Inflammatory macrophage treated with lipopolysaccharide for 4 hours (primary cell): Measurements from ENCODE around the gene CCDC78.
A peak's percentile ranks its signal among the peaks of the same experiment; 100 is the strongest.

Source experiments
- DNase-seq: peaks from one replicate; pipeline ENCODE4 v3.0.0-alpha.2; 2020

The CCDC78 gene

DNA sequence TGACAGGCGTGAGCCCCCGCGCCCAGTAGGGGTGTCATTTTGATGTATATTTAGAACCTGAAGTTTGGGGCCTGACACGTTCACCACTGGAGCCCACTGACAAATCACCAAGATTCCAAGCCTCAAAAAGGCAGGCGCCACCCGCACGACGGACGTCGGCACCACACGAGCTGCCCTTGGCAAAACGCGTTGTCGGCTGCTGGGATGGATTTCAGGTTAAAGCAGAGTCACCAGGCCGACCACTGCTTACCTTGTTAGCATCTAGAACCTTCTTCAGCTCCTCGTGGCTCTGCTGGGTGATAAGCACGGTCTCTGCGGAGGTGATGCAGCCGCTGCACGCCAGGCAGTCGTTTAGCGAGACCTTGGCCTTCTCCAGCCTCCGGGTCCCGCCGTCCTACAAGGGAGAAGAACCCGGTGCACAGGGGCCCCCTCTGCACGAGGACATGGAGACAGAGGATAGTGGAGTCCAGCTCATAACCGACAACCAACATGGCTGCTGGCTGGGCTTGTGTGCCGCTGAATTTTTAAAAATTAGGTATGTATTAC is 10.8 kb upstream of the CCDC78 start:
- no peak for DNase-seq

DNA sequence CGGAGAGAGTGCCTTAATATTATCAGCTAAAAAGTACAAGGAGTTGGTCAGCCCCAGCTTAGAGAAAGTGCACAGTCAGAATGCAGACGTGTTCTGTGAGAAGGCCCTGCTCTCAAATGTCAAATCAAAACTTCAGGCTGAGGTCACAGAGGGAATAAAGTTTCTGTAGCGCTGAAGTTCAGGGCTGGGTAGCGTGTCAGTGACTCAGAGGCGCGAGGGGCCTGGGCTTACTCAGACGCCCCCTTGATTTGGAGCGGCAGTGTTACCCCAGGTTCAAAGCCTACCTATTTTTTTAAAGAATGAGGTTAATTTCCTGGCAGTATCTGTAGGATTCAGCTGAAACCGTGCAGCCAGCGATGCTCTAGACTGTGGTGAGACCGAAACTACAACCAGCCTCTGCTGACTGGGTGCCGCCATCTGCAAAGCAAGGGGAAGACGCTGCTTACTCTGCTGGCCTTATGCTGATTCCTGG is 9.8 kb upstream of the CCDC78 start:
- DNase-seq, result no peak

GRCh38 chr16:734981-735881 is 9.0 kb upstream of the CCDC78 start:
- no peak for DNase-seq

GRCh38 chr16:734208-734980 is 8.2 kb upstream of the CCDC78 start:
- DNase-seq, result no peak

DNA sequence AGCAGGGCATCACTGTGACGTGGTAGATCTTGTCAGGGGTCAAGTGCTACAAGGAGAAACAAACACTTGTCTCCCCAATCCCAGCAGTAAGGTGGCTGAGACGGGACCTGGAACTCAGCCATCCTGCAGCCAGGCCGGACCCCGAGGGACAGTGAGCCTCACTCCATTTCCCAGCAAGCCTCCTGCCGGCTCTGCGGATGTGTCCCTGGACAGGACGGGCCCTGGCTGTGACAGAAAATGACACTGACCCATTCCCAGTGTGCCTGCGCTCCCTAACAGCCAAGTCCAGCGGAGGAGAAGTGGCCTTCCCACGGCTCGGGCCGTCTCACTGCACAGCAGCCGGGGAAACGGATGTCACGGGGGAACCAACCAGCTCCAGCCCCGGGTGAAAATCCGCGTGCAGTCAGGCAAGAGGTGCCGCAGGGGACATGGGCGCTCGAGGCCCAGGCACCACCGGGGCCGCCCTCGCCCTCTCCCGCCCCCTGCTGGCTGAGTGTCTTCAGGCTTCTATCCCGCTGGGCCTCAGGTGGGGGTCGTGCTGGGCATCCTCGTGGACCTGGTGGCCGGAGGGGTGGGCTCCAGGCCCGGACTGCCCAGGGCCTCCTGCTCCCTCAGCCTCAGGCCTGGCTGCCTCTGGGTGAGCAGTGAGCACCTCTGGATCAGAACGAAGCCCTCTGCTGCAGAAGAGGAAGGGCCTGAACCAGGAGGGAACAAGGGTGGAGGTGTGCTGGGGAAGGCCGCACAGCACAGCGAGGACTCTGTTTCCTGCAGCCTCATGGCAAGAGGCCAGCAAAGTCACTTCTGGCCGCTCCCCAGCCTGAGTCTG is 7.4 kb upstream of the CCDC78 start:
- DNase-seq, result no peak

DNA sequence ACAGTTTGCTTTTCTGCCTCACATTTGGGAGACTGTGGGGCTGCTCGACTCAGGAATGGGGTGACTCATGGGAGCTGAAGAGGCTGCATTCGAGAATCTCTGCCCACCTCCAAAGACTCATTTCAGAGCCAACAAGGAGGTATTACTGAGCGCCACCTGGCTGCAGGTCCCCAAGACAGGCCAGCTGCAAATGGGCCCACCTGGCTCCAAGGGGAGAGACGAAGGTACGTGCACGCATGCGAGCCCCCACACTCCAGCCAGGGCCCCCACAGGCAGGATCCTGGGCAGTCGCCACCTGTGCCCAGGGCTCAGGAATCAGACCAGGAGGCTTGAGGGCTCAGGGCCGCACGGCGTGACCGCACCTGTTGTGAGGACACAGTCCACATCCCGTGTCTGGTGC is 6.7 kb upstream of the CCDC78 start:
- DNase-seq, result no peak

DNA sequence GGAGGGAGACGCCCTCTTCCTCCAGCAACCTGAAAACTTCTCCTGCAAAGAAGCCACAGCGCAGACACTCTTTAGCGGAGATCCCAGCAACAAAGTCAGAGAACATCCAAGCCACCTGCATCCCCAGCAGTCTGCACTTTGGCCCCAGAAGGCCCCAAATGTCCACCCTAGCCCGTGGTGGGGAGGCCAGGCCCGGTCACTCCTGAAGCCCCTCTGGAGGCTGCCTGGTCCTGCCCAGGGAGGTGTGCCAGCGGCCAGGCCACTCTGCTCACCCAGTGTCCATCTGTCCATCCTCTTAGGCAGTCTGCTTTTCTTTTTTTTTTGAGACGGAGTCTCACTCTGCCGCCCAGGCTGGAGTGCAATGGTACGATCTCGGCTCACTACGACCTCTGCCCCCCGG is 6.1 kb upstream of the CCDC78 start:
- DNase-seq, result no peak

DNA sequence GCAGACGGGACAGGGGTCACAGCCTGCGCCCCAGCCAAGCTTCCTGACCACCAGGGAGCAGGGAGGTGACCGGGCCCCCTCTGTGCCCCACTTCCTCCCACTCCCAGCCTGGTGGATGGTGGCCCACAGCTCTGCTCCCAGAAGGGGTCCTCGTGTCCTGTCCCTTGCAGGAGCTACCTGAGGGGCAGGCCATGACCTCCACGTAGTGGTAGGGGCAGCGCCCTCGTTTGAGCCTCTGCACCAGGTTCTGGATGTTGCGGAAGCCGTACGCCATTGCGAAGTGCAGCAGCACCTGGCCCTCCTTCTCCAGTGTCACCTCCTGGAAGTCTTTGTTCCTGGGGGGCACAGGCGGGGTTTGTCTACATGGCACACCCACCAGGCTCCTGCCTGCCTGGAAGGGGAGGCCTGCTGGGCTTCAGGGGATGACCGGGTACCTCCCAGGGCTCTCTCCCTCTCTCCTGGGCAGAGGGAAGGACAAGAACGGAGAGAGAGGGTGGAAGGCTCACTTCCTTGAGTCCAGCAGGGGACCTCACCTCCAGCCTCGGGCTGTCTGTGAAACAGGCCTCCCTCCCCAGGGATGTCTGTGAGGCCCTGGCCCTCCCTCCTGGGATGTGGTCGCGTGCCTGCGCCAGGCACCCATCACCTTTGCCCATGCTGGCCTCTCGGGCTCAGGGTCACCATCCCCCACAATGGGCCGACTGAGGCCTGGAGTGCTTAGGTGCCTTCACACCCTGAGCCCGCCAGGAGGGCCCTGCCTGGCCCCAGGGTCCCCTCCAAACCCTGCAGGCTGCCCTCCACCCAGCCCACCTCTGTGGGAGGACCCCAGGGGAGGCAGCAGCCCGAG is 4.6 kb upstream of the CCDC78 start:
- no peak for DNase-seq

GRCh38 chr16:729768-730665 is 3.8 kb upstream of the CCDC78 start:
- DNase-seq, result no peak

- no peak for DNase-seq
Observed at GRCh38 chr16:728890-729744, 2.9 kb upstream of the CCDC78 start.

GRCh38 chr16:728131-728889 is 2.1 kb upstream of the CCDC78 start:
- DNase-seq, result peak; percentile 50

DNA sequence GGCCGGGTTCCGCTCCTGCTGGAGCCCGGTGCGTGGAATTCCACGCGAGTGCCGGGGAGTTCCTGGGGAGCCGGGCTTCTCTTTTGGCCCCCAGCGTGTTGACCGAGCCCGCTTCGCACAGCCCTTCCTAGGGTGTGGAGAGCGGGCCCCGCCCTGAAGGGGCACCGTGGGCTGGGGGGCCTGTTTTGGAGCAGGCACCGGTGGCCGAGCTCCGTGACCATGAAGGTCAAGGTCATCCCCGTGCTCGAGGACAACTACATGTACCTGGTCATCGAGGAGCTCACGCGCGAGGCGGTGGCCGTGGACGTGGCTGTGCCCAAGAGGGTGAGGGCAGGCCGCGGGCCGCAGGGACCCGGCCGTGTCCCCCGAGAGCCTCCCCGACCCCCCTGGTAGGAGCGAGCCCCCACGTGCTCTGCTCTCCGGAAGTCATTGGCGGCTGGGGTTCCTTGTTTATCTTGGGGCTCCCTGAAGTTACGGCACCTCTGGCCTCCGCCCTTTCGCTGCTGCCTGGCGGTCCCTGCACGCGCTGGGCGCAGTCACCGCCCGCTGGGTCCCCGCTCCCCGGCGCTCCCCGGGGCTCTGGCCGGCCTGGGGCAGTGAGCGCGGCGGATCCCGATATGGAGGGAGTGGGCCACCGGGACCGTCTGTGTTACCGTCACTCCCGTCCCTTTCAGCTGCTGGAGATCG is 1.2 kb upstream of the CCDC78 start:
- DNase-seq, result no peak

DNA sequence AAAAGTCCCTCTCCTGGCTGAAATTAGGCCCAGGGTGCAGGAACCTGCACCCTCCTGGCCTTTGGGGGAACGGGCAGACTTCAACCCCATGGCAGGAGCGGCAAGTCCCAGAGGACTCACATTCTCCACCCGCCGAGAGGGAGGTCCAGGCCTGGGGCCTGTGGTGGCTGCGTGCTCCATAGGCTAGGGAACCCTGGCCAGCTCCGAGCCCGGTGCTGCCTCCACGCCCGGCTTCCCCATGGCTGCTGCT is 130 bp downstream of the CCDC78 start:
- DNase-seq, result no peak

GRCh38 chr16:725463-726187 is 618 bp downstream of the CCDC78 start:
- no peak for DNase-seq

DNA sequence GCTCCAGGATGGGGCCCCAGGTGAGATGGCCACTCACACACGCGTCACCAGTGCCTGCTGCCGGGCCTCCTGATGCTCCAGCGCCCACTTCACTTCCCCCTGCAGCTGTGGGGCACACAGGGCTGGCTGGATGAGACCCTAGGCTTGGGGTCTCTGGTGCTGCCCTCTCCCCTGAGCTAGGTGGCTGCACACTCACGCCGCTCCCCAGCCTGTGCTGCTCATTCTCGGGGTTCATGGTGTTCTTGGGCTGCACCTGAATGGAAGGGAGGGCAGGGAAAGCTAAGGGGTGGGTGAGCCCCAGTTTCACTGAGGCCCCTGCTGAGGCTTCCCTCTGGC is 1.2 kb downstream of the CCDC78 start:
- no peak for DNase-seq

DNA sequence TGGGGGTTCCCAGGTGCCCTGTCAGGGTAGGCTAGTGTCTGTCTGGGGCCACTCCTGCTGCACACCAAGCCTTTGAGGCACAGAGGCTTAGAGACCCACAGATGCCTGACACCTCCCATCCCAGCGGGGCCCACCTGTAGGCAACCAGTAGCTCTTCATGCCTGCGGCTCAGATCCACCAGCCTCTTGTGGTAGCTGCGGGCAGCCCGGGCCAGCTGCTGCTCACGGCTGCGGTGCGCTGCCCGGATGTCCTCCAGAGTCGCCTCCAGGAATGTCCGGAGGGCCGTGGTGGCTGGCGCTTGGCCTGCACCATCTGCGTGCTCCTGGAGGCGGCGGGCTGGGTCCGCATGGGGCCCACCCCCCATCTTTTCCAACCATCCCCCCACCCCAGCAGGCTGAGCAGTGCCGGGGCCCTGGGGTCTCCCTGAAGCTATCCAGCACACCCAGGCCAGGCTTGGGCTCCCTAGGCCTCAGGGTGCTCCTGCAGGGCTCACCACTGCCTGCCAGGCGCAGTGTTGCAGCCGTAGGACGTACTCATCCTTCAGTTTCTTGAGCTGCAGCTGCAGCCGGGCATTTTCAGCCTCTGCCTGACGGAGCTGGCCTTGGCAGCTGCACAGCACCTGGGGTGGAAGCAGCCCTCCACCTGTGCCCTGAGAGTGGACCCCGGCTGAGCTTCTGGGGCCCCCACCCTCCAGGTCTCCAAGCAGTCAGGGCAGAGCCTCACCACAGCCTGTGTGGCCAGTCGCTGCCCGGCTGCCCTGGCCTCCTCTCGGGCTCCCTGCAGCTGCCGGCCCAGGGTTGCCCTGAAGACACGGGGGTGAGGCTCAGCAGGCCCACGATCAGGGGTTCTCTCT is 1.8 kb downstream of the CCDC78 start:
- no peak for DNase-seq

DNA sequence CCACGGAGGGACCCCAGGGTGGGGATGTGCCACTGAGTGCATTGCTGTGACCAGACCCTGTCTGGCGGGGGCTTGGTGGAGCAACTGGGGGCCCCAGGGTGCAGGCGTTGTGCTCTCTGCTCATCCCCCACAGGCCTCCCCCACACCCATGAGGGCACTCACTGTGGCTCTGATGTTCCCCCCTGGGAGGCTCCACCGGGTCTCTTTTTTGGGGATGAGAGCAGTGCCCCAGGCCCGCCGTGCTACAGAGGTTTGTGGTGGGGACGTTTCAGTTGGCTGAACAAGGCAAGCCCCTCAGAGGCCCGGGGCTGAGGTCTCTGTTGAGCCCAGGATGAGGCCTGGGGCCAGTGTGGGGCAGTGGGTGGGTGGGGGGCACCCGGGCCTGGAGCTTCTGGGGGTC is 2.5 kb downstream of the CCDC78 start:
- no peak for DNase-seq
